ENCODE data around the gene GLA. TPM values are rescaled to one million over a fixed set of nuclear protein-coding genes. Genes with fewer than 3 reads are reported as not detected.
A peak's percentile ranks its signal among the peaks of the same experiment; 100 is the strongest.

The GLA gene
- total and polyA plus RNA-seq, 2 of the 13 experiments (the other 11 are each of a cell fraction or from before 2014, with no cell fraction given), result 31.4 to 59.3 TPM

DNA sequence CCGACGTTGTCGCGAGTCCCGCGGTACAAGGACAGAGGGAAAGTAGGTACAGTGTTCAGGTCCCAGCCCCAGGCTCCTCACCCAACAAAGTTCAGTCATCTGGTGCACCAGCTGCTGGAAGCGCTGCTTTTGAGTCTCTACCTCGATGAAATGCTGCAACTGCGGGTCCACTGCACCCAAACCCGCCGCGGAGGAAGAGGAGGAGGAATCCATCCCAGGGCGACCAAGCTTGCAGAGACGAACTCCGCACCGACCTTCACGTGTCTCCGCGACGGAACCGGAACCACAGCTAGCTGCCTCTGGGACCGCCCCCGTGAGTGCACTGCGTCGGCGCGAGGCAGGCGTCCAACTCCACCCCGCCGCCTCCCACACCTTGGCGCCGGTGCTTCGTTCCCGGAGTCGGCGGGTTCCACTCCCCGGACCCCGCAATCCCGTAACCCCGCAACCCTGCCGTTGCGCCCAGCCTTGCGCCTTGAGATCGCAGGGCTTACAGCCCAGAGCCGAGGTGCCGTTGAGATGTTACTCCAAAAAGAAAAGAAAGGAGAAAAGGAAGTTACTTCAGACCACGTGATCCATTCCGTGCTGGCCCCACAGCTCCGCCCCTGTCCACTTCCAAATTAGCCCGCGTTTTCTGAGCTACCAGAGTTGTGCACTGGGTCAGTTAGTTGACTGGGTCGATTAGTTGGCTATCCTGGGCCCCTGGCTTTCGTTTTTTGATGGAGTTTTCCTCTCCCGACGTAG lies 59.1 kb downstream of the GLA start, which contains the start of gene TIMM8A (continued):
- TF ChIP-seq RBM22 (optimal IDR thresholded peaks at IDR 0.05; ENCODE audit: low read length), result no peak
- TF ChIP-seq CHCHD3 (CRISPR knock-in tag; IDR thresholded peaks at IDR 0.05), result no peak
- peak; percentile 77 for TF ChIP-seq POLR2AphosphoS5 (IDR thresholded peaks at IDR 0.05; ENCODE audit: low read depth, low read length)
- TF ChIP-seq, protein P1, sequence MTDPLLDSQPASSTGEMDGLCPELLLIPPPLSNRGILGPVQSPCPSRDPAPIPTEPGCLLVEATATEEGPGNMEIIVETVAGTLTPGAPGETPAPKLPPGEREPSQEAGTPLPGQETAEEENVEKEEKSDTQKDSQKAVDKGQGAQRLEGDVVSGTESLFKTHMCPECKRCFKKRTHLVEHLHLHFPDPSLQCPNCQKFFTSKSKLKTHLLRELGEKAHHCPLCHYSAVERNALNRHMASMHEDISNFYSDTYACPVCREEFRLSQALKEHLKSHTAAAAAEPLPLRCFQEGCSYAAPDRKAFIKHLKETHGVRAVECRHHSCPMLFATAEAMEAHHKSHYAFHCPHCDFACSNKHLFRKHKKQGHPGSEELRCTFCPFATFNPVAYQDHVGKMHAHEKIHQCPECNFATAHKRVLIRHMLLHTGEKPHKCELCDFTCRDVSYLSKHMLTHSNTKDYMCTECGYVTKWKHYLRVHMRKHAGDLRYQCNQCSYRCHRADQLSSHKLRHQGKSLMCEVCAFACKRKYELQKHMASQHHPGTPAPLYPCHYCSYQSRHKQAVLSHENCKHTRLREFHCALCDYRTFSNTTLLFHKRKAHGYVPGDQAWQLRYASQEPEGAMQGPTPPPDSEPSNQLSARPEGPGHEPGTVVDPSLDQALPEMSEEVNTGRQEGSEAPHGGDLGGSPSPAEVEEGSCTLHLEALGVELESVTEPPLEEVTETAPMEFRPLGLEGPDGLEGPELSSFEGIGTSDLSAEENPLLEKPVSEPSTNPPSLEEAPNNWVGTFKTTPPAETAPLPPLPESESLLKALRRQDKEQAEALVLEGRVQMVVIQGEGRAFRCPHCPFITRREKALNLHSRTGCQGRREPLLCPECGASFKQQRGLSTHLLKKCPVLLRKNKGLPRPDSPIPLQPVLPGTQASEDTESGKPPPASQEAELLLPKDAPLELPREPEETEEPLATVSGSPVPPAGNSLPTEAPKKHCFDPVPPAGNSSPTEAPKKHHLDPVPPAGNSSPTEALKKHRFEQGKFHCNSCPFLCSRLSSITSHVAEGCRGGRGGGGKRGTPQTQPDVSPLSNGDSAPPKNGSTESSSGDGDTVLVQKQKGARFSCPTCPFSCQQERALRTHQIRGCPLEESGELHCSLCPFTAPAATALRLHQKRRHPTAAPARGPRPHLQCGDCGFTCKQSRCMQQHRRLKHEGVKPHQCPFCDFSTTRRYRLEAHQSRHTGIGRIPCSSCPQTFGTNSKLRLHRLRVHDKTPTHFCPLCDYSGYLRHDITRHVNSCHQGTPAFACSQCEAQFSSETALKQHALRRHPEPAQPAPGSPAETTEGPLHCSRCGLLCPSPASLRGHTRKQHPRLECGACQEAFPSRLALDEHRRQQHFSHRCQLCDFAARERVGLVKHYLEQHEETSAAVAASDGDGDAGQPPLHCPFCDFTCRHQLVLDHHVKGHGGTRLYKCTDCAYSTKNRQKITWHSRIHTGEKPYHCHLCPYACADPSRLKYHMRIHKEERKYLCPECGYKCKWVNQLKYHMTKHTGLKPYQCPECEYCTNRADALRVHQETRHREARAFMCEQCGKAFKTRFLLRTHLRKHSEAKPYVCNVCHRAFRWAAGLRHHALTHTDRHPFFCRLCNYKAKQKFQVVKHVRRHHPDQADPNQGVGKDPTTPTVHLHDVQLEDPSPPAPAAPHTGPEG (CRISPR knock-in tag; IDR thresholded peaks at IDR 0.05), result no peak
- TF ChIP-seq RELA (CRISPR knock-in tag; IDR thresholded peaks at IDR 0.05), result no peak
- TF ChIP-seq, protein P2, sequence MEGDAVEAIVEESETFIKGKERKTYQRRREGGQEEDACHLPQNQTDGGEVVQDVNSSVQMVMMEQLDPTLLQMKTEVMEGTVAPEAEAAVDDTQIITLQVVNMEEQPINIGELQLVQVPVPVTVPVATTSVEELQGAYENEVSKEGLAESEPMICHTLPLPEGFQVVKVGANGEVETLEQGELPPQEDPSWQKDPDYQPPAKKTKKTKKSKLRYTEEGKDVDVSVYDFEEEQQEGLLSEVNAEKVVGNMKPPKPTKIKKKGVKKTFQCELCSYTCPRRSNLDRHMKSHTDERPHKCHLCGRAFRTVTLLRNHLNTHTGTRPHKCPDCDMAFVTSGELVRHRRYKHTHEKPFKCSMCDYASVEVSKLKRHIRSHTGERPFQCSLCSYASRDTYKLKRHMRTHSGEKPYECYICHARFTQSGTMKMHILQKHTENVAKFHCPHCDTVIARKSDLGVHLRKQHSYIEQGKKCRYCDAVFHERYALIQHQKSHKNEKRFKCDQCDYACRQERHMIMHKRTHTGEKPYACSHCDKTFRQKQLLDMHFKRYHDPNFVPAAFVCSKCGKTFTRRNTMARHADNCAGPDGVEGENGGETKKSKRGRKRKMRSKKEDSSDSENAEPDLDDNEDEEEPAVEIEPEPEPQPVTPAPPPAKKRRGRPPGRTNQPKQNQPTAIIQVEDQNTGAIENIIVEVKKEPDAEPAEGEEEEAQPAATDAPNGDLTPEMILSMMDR (CRISPR knock-in tag; IDR thresholded peaks at IDR 0.05), result no peak
- TF ChIP-seq, protein P3, sequence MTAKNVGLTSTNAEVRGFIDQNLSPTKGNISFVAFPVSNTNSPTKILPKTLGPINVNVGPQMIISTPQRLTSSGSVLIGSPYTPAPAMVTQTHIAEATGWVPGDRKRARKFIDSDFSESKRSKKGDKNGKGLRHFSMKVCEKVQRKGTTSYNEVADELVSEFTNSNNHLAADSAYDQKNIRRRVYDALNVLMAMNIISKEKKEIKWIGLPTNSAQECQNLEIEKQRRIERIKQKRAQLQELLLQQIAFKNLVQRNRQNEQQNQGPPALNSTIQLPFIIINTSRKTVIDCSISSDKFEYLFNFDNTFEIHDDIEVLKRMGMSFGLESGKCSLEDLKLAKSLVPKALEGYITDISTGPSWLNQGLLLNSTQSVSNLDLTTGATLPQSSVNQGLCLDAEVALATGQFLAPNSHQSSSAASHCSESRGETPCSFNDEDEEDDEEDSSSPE (CRISPR knock-in tag; IDR thresholded peaks at IDR 0.05), result peak; percentile 82; the same call in 1 of the 2 replicates
- TF ChIP-seq YEATS2 (CRISPR knock-in tag; IDR thresholded peaks at IDR 0.05; ENCODE audit: borderline replicate concordance), result peak; percentile 60
- no peak for TF ChIP-seq NFE2L2 (IDR thresholded peaks at IDR 0.05; ENCODE audit: low read length)
- TF ChIP-seq ZNF446 (CRISPR knock-in tag; IDR thresholded peaks at IDR 0.05), result no peak
- TF ChIP-seq NFIB (CRISPR knock-in tag; IDR thresholded peaks at IDR 0.05; ENCODE audit: borderline replicate concordance), result no peak
- TF ChIP-seq ZNF441 (CRISPR knock-in tag; IDR thresholded peaks at IDR 0.05; ENCODE audit: borderline replicate concordance), result peak; percentile 96
- TF ChIP-seq, protein P4, sequence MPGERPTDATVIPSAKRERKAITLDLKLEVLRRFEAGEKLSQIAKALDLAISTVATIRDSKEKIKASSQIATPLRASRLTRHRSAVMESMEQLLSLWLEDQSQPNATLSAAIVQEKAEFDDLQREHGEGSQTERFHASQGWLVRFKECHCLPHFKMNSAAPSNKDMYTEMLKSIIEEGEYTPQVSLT (CRISPR knock-in tag; IDR thresholded peaks at IDR 0.05; ENCODE audit: borderline replicate concordance, low read depth), result no peak
- TF ChIP-seq NCOR1 (IDR thresholded peaks at IDR 0.05; ENCODE audit: borderline replicate concordance, low read length), result no peak; the same call in 1 of the 2 replicates
- no peak; the same call in 1 of the 2 replicates for TF ChIP-seq HDAC2 (CRISPR knock-in tag; IDR thresholded peaks at IDR 0.05)
- TF ChIP-seq ZNF564 (CRISPR knock-in tag; IDR thresholded peaks at IDR 0.05), result no peak
- TF ChIP-seq ZNF709 (CRISPR knock-in tag; IDR thresholded peaks at IDR 0.05), result 0 out of 2 replicates have a peak, but pooled peaks have one; percentile 41

Data from HepG2 (cell line).